GM12878 (cell line): ENCODE measurements around the gene C15orf39. TPM values are rescaled to one million over a fixed set of nuclear protein-coding genes. Genes with fewer than 3 reads are reported as not detected.

ENCODE experiments used
- CBFB ChIP-seq: IDR thresholded peaks from 2 replicates; pipeline ENCODE4 v1.6.1; 2016; ENCODE audit warnings: antibody characterized with exemption, low read depth
- CBX5 ChIP-seq: sonication (generic); IDR thresholded peaks from 2 replicates; pipeline ENCODE4 v1.6.1; 2016; ENCODE audit warnings: low read depth, moderate library complexity, mild to moderate bottlenecking, inconsistent platforms
- CTCF ChIP-seq, 3 experiments: IDR thresholded peaks in 2 of 3; conservative IDR thresholded peaks in 1 of 3; 2 replicates each; pipeline ENCODE4 v1.5.1; 2011; ENCODE audit warnings: low read depth in 3 of 3, low read length in 3 of 3, mild to moderate bottlenecking in 3 of 3, control low read depth in 2 of 3, moderate library complexity in 2 of 3, inconsistent platforms in 1 of 3, mixed read lengths in 1 of 3; ENCODE audit not compliant: control insufficient read depth in 2 of 3, insufficient read depth in 1 of 3; ENCODE audit errors: extremely low read depth in 1 of 3
- DPF2 ChIP-seq: fragments of 450-650 bp; IDR thresholded peaks from 2 replicates; pipeline ENCODE4 v1.6.1; 2017; ENCODE audit warnings: mild to moderate bottlenecking
- E4F1 ChIP-seq: fragments of 450-650 bp; IDR thresholded peaks from 2 replicates; pipeline ENCODE4 v1.6.1; 2018; ENCODE audit warnings: borderline replicate concordance, mild to moderate bottlenecking; ENCODE audit not compliant: partially characterized antibody
- ELK1 ChIP-seq: IDR thresholded peaks from 2 replicates; pipeline ENCODE4 v1.6.1; 2012; ENCODE audit warnings: low read depth, low read length, improper control_type of control experiment
- EP300 ChIP-seq, 2 experiments: fragments of 150-350 bp in 1 of 2; IDR thresholded peaks; 2 replicates each; pipeline ENCODE4 v1.6.1; 2011 to 2012; ENCODE audit warnings: low read depth in 2 of 2, low read length in 2 of 2, borderline replicate concordance in 1 of 2, improper control_type of control experiment in 1 of 2, inconsistent platforms in 1 of 2; ENCODE audit not compliant: control insufficient read depth in 1 of 2
- EZH2 ChIP-seq: IDR thresholded peaks from 2 replicates; pipeline ENCODE4 v1.6.1; 2012; ENCODE audit warnings: low read depth, mild to moderate bottlenecking, control low read depth, inconsistent platforms, low read length, borderline replicate concordance; ENCODE audit not compliant: control insufficient read depth
- FOXM1 ChIP-seq: IDR thresholded peaks from 2 replicates; pipeline ENCODE4 v1.6.1; 2012; ENCODE audit warnings: low read depth, mild to moderate bottlenecking, inconsistent platforms, low read length, moderate library complexity
- HDAC2 ChIP-seq: fragments of 200-600 bp; sonication (generic); IDR thresholded peaks from 2 replicates; pipeline ENCODE4 v1.6.1; 2017
- IRF4 ChIP-seq: IDR thresholded peaks from 2 replicates; pipeline ENCODE4 v1.6.1; 2011; ENCODE audit warnings: low read depth, low read length
- JUNB ChIP-seq: IDR thresholded peaks from 2 replicates; pipeline ENCODE4 v1.6.1; 2016; ENCODE audit warnings: antibody characterized with exemption, mild to moderate bottlenecking
- MEF2A ChIP-seq: IDR thresholded peaks from 2 replicates; pipeline ENCODE4 v1.6.1; 2011; ENCODE audit warnings: low read depth, mild to moderate bottlenecking, low read length, moderate library complexity; ENCODE audit not compliant: insufficient read depth
- MXI1 ChIP-seq: fragments of 150-350 bp; IDR thresholded peaks from 2 replicates; pipeline ENCODE4 v1.6.1; 2011; ENCODE audit warnings: low read depth, mild to moderate bottlenecking, inconsistent platforms, low read length, improper control_type of control experiment
- NFYB ChIP-seq: IDR thresholded peaks from 2 replicates; pipeline ENCODE4 v1.6.1; 2011; ENCODE audit warnings: low read depth, mild to moderate bottlenecking, low read length, improper control_type of control experiment, moderate library complexity; ENCODE audit not compliant: insufficient read depth
- PAX5 ChIP-seq: IDR thresholded peaks from 2 replicates; pipeline ENCODE4 v1.6.1; 2011; ENCODE audit warnings: low read depth, low read length, borderline replicate concordance
- PAX8 ChIP-seq: fragments of 450-650 bp; IDR thresholded peaks from 2 replicates; pipeline ENCODE4 v1.6.1; 2017; ENCODE audit warnings: mild to moderate bottlenecking, moderate library complexity
- RB1 ChIP-seq: fragments of 450-650 bp; formaldehyde crosslinking; IDR thresholded peaks from 2 replicates; pipeline ENCODE4 v1.6.1; 2017; ENCODE audit warnings: mild to moderate bottlenecking, borderline replicate concordance
- SKIL ChIP-seq: fragments of 450-650 bp; IDR thresholded peaks from 2 replicates; pipeline ENCODE4 v1.6.1; 2017; ENCODE audit warnings: mild to moderate bottlenecking, low read depth, inconsistent platforms; ENCODE audit not compliant: poor library complexity, severe bottlenecking
- TCF7 ChIP-seq: IDR thresholded peaks from 2 replicates; pipeline ENCODE4 v1.6.1; 2014; ENCODE audit warnings: antibody characterized with exemption, borderline replicate concordance
- WRNIP1 ChIP-seq: IDR thresholded peaks from 2 replicates; pipeline ENCODE4 v1.6.1; 2011; ENCODE audit warnings: low read depth, low read length, improper control_type of control experiment, borderline replicate concordance
- ZSCAN29 ChIP-seq: fragments of 450-650 bp; IDR thresholded peaks from 2 replicates; pipeline ENCODE4 v1.6.1; 2017; ENCODE audit warnings: mild to moderate bottlenecking, moderate library complexity
- ZZZ3 ChIP-seq: IDR thresholded peaks from 2 replicates; pipeline ENCODE4 v1.6.1; 2011; ENCODE audit warnings: low read depth; ENCODE audit not compliant: control insufficient read depth, insufficient read length
- polyA plus RNA-seq, 11 experiments: library from polyadenylated mRNA; depleted of rRNA in 4 of 11; unstranded in 6 of 11; stranded (reverse) in 5 of 11; fragments of >200 nt; fragmentation: Nextera tagmentation in 4 of 11; fragmentation: Illumina TruSeq in 1 of 11; extraction: Ambion mirVana in 4 of 11; extraction: Trizol in 1 of 11; gene quantifications; 1 replicate in 1 of 11; 2 replicates in 10 of 11; pipeline versions ENCODE4 v1.2.1 to v1.2.3, GENCODE V29; 2011 to 2016; ENCODE audit warnings: inconsistent platforms in 2 of 11, missing spikeins in 2 of 11, low read depth in 1 of 11
- total RNA-seq, 4 experiments: library from RNA; depleted of rRNA in 3 of 4; stranded (reverse); fragments of >200 nt in 3 of 4; fragmentation: Illumina TruSeq in 1 of 4; extraction: Trizol in 1 of 4; gene quantifications; 2 replicates each; pipeline versions ENCODE4 v1.2.1 to v1.2.3, GENCODE V29; 2013 to 2021

Gene C15orf39
- total and polyA plus RNA-seq, 10 of the 15 experiments (the other 5 are each of a cell fraction or from before 2014, with no cell fraction given), result 2.3 to 139 (median 33.0) TPM

- TF ChIP-seq CTCF (IDR thresholded peaks at IDR 0.05 in 2 of 3, conservative IDR thresholded peaks at IDR 0.05 in 1 of 3; ENCODE audit: control insufficient read depth in 2 of 3, extremely low read depth in 1 of 3, insufficient read depth in 1 of 3, low read depth in 3 of 3, low read length in 3 of 3), result peak; percentile 63 to 71 (median 65); a peak in 5 of 6 replicates
- no peak for TF ChIP-seq ZZZ3
- no peak for TF ChIP-seq NFYB
- TF ChIP-seq CBFB, result no peak
- no peak for TF ChIP-seq EZH2
- no peak for TF ChIP-seq EP300 (IDR thresholded peaks at IDR 0.05; ENCODE audit: borderline replicate concordance in 1 of 2, control insufficient read depth in 1 of 2, low read depth in 2 of 2, low read length in 2 of 2)
- no peak for TF ChIP-seq JUNB
- no peak for TF ChIP-seq MXI1
- TF ChIP-seq RB1, result peak; percentile 97; the same call in 1 of the 2 replicates
- TF ChIP-seq ZSCAN29, result peak; percentile 72; the same call in 1 of the 2 replicates
- TF ChIP-seq E4F1, result no peak
- no peak for TF ChIP-seq MEF2A
- no peak for TF ChIP-seq FOXM1
- TF ChIP-seq TCF7, result no peak
- no peak for TF ChIP-seq SKIL
- TF ChIP-seq PAX5, result peak; percentile 94
- no peak for TF ChIP-seq ELK1
- TF ChIP-seq CBX5, result no peak
- TF ChIP-seq WRNIP1, result no peak
- peak; percentile 49; the same call in 1 of the 2 replicates for TF ChIP-seq DPF2
- no peak for TF ChIP-seq PAX8
- TF ChIP-seq IRF4, result no peak
- TF ChIP-seq HDAC2, result no peak
Observed at GRCh38 chr15:75201616-75202250, at the start of gene C15orf39 (continued).
